CD4-positive, CD25-positive, alpha-beta regulatory T cell (primary cell): ENCODE data around the gene TMEM33. TPM values are rescaled to one million over a fixed set of nuclear protein-coding genes. Genes with fewer than 3 reads are reported as not detected.

Experiments used
- ATAC-seq, 2 donors: fragments of 150-1000 bp; cut with Tn5 transposase; one replicate each; pipeline ENCODE4 v1.10.0; 2021; ENCODE audit warnings: low read depth in 2 of 2, moderate number of reproducible peaks in 2 of 2, moderate library complexity in 1 of 2
- DNase-seq, 3 donors: peaks; one replicate each; pipeline versions ENCODE4 v3.0.0 to v3.0.0-alpha.2; 2012 to 2022; ENCODE audit warnings: mixed read lengths in 1 of 3
- H3K27ac ChIP-seq: one replicate; pipeline ENCODE4 v1.7.0; 2013; ENCODE audit warnings: mild to moderate bottlenecking, low read length; ENCODE audit not compliant: insufficient read depth, poor library complexity, severe bottlenecking
- H3K27me3 ChIP-seq: one replicate; pipeline ENCODE4 v1.7.0; 2013; ENCODE audit warnings: low read length; ENCODE audit not compliant: control insufficient read depth, insufficient read depth
- H3K36me3 ChIP-seq: one replicate; pipeline ENCODE4 v1.7.0; 2013; ENCODE audit warnings: mild to moderate bottlenecking, low read length, moderate library complexity; ENCODE audit not compliant: control insufficient read depth, insufficient read depth
- H3K4me1 ChIP-seq: 2 replicates; pipeline ENCODE4 v1.7.0; 2013; ENCODE audit warnings: mild to moderate bottlenecking, low read length; ENCODE audit not compliant: insufficient read depth, control insufficient read depth, poor library complexity, severe bottlenecking
- H3K4me3 ChIP-seq: one replicate; pipeline ENCODE4 v1.7.0; 2013; ENCODE audit warnings: low read depth, mild to moderate bottlenecking, low read length, moderate library complexity
- H3K9me3 ChIP-seq, 2 experiments: 1 replicate in 1 of 2; 2 replicates in 1 of 2; pipeline ENCODE4 v1.7.0; 2013; ENCODE audit warnings: low read length in 2 of 2, mild to moderate bottlenecking in 1 of 2, moderate library complexity in 1 of 2; ENCODE audit not compliant: control insufficient read depth in 2 of 2
- H3K27ac Mint-ChIP-seq, 3 donors: one replicate each; pipeline ENCODE4 v1.8.0; 2020 to 2022; ENCODE audit warnings: mild to moderate bottlenecking in 3 of 3, mixed read lengths in 3 of 3, moderate library complexity in 2 of 3
- H3K27me3 Mint-ChIP-seq: one replicate; pipeline ENCODE4 v1.8.0; 2022; ENCODE audit warnings: mild to moderate bottlenecking, mixed read lengths
- H3K36me3 Mint-ChIP-seq: one replicate; pipeline ENCODE4 v1.8.0; 2020; ENCODE audit warnings: mixed read lengths
- H3K4me1 Mint-ChIP-seq, 4 donors: one replicate each; pipeline ENCODE4 v1.8.0; 2020 to 2022; ENCODE audit warnings: mixed read lengths in 4 of 4, mild to moderate bottlenecking in 1 of 4
- H3K4me3 Mint-ChIP-seq, 4 donors: one replicate each; pipeline ENCODE4 v1.8.0; 2020 to 2022; ENCODE audit warnings: mild to moderate bottlenecking in 4 of 4, mixed read lengths in 4 of 4, moderate library complexity in 3 of 4
- H3K9me3 Mint-ChIP-seq, 7 donors: one replicate each; pipeline ENCODE4 v1.8.0; 2020 to 2022; ENCODE audit warnings: mixed read lengths in 7 of 7, mild to moderate bottlenecking in 3 of 7, moderate library complexity in 2 of 7
- polyA plus RNA-seq, 4 donors: library from polyadenylated mRNA; unstranded; fragments of 300-500 nt; fragmentation: Illumina TruSeq; gene quantifications; one replicate each; pipeline ENCODE4 v1.2.3, GENCODE V29; 2021
- total RNA-seq: library from RNA; stranded (reverse); gene quantifications from one replicate; pipeline ENCODE4 v1.2.3, GENCODE V29; 2022

The TMEM33 gene
- total and polyA plus RNA-seq, 5 donors from 2014 or later = 20.7 to 37.7 (median 30.1) TPM

DNA sequence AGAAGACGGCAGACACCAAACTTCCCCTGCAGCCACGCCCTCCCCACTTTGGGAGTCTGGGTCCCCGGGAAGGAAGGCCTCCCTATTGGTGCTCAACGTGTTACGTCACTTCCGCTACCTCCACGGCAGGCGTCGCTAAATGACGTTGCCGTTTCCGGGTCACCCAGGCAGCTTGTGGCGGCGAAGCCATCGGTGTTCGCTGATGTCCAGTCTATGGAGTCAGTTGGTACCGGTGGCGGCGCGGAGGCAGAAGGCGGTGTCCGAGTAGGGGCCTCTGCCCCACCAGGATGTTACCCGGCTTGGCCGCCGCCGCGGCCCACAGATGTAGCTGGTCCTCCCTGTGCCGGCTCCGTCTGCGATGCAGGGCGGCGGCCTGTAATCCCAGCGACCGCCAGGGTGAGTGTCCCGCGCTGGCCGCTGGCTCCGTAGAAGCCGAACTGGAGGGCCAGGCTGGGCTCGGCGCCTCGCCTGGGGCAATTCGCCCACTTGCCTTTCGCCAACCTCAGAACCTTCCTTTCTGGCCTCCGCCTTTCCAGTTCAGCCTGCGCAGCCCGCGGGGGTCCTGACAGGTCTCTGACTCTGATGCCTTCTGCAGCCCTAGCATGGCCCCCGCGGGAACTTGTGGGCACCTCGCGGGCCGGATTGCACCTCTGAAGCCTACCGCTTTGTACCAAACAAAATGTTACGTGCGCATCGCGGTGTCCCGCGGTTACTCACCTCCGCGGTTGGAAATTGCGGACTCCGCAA is 55.3 kb downstream of the TMEM33 start, which contains the start of gene SLC30A9:
TSS of gene SLC30A9 (plus strand) at position 166 of the 747 bp plus-strand sequence. CDS start at position 288, 122 bp downstream.
- peak within 1 kb of the TSS; percentile 82 for H3K27ac ChIP-seq
- peak within 1 kb of the TSS; percentile 94 to 100 (median 99) for H3K27ac Mint-ChIP-seq
- H3K4me1 ChIP-seq = peaks cover 16% of the 10 kb centered on the region
- H3K9me3 Mint-ChIP-seq = no peaks in the 10 kb centered on the region
- peaks cover 14 to 39% (median 25%) of the 10 kb centered on the region in 4 donors for H3K4me1 Mint-ChIP-seq
- DNase-seq = peak; percentile 94 to 97 (median 94)
- peak within 1 kb of the TSS; percentile 93 for H3K4me3 ChIP-seq
- H3K27me3 ChIP-seq = no peaks in the 10 kb centered on the region
- H3K36me3 Mint-ChIP-seq = peaks cover 3% of the 10 kb centered on the region
- no peaks in the 10 kb centered on the region for H3K9me3 ChIP-seq
- no peaks in the 10 kb centered on the region for H3K36me3 ChIP-seq
- H3K27me3 Mint-ChIP-seq = no peaks in the 10 kb centered on the region
- ATAC-seq = peak; percentile 95 to 96
- H3K4me3 Mint-ChIP-seq = peak within 1 kb of the TSS; percentile 94 to 99 (median 98)

- no peak for DNase-seq
- Mint-ChIP-seq H3K9me3 (no peaks in the 10 kb centered on the region), H3K36me3 (peaks cover 3% of the 10 kb centered on the region), H3K27ac (peak overlapping the region in 1 of 3 donors; percentile 99), H3K27me3 (no peaks in the 10 kb centered on the region), H3K4me3 (peak overlapping the region; percentile 94 to 99 (median 98)), H3K4me1 (peaks cover 16 to 40% (median 30%) of the 10 kb centered on the region in 4 donors)
- H3K4me1 ChIP-seq = peaks cover 16% of the 10 kb centered on the region
- no peak overlapping the region for H3K27ac ChIP-seq
- ATAC-seq = no peak
- H3K9me3 ChIP-seq = no peaks in the 10 kb centered on the region
- H3K36me3 ChIP-seq = no peaks in the 10 kb centered on the region
- H3K4me3 ChIP-seq = peak overlapping the region; percentile 93
- H3K27me3 ChIP-seq = no peaks in the 10 kb centered on the region
Observed at GRCh38 chr4:41991916-41992767, 56.9 kb downstream of the TMEM33 start.

- no peaks in the 10 kb centered on the region for H3K27me3 ChIP-seq
- Mint-ChIP-seq H3K9me3 (no peaks in the 10 kb centered on the region), H3K27me3 (no peaks in the 10 kb centered on the region), H3K4me3 (peak overlapping the region in 2 of 4 donors; percentile 84 to 86), H3K4me1 (peaks cover 17 to 48% (median 37%) of the 10 kb centered on the region in 4 donors), H3K36me3 (peaks cover 7% of the 10 kb centered on the region), H3K27ac (no peak overlapping the region)
- H3K36me3 ChIP-seq = no peaks in the 10 kb centered on the region
- H3K9me3 ChIP-seq = no peaks in the 10 kb centered on the region
- H3K27ac ChIP-seq = no peak overlapping the region
- ATAC-seq (no peak), DNase-seq (no peak)
- no peak overlapping the region for H3K4me3 ChIP-seq
- peaks cover 16% of the 10 kb centered on the region for H3K4me1 ChIP-seq
Observed at GRCh38 chr4:41992967-41993857, 58.0 kb downstream of the TMEM33 start.

DNA sequence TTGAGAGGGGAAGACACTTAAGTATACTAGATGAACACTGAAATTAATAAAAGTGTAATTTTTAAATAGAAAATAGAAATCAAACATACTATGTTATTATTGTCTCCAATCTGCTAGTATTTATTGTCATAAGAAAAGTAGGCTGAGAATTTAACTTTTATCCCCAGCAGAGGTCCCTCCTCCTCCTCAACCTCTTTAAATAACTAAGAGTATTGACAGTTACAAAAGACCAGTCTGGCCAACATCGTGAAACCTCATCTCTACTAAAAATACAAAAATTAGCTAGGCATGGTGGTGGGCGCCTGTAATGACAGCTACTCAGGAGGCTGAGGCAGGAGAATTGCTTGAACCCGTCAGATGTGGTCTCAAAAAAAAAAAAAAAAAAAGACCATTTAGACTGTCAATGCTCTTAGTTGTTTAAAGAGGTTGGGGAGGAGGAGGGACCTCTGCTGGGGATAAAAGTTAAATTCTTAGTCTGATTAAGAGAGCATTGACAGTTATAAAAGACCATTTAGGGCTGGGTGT is 59.3 kb downstream of the TMEM33 start:
- peak overlapping the region in 1 of 4 donors; percentile 43 for H3K4me3 Mint-ChIP-seq
- no peaks in the 10 kb centered on the region for H3K27me3 Mint-ChIP-seq
- peak overlapping the region in 2 of 3 donors; percentile 0 to 69 for H3K27ac Mint-ChIP-seq

GRCh38 chr4:41998019-41998418 is 62.8 kb downstream of the TMEM33 start:
- ATAC-seq (no peak), DNase-seq (no peak)
- Mint-ChIP-seq H3K4me3 (peak overlapping the region in 1 of 4 donors; percentile 38), H3K9me3 (no peaks in the 10 kb centered on the region), H3K27me3 (no peaks in the 10 kb centered on the region), H3K36me3 (peaks cover 13% of the 10 kb centered on the region), H3K4me1 (peaks cover 24 to 39% (median 36%) of the 10 kb centered on the region in 4 donors), H3K27ac (no peak overlapping the region)
- no peaks in the 10 kb centered on the region for H3K27me3 ChIP-seq
- H3K27ac ChIP-seq = no peak overlapping the region
- no peak overlapping the region for H3K4me3 ChIP-seq
- no peaks in the 10 kb centered on the region for H3K4me1 ChIP-seq
- H3K9me3 ChIP-seq = no peaks in the 10 kb centered on the region
- H3K36me3 ChIP-seq = no peaks in the 10 kb centered on the region

More for the DNA sequence above, 59.3 kb downstream of the TMEM33 start:
- H3K27me3 ChIP-seq = no peaks in the 10 kb centered on the region
- H3K36me3 ChIP-seq = no peaks in the 10 kb centered on the region
- no peak overlapping the region for H3K27ac ChIP-seq
- H3K4me1 ChIP-seq = peaks cover 16% of the 10 kb centered on the region
- Mint-ChIP-seq H3K36me3 (peaks cover 7% of the 10 kb centered on the region), H3K9me3 (no peaks in the 10 kb centered on the region), H3K4me1 (peaks cover 23 to 57% (median 36%) of the 10 kb centered on the region in 4 donors)
- DNase-seq = no peak
- no peak overlapping the region for H3K4me3 ChIP-seq
- no peaks in the 10 kb centered on the region for H3K9me3 ChIP-seq
- no peak for ATAC-seq

DNA sequence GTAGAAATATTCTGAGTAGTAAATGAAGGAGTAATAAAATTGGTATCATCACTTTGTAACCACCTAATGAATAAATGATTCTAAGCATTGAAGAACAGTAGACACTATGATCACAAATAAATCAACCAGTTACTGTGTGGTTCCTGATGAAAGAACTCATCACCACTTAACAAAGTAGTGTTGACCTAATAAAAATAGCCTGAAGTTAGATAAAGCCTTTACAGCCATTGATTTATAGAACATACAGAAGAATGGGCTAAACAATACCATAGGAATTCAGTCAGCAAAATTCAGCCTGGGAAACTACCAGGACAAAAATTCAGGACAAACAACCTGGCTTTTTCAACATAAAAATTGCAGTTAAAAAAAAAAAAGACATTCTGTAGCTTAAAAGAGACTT is 64.1 kb downstream of the TMEM33 start:
- H3K4me1 ChIP-seq = no peaks in the 10 kb centered on the region
- H3K4me3 Mint-ChIP-seq = no peak overlapping the region
- H3K27me3 ChIP-seq = no peaks in the 10 kb centered on the region
- peaks cover 32 to 51% (median 46%) of the 10 kb centered on the region in 4 donors for H3K4me1 Mint-ChIP-seq
- H3K36me3 ChIP-seq = peaks cover 3% of the 10 kb centered on the region
- H3K27ac ChIP-seq = no peak overlapping the region
- peaks cover 25% of the 10 kb centered on the region for H3K36me3 Mint-ChIP-seq
- ATAC-seq (no peak), DNase-seq (no peak)
- no peaks in the 10 kb centered on the region for H3K27me3 Mint-ChIP-seq
- no peaks in the 10 kb centered on the region for H3K9me3 ChIP-seq
- H3K4me3 ChIP-seq = no peak overlapping the region
- no peak overlapping the region for H3K27ac Mint-ChIP-seq
- peaks cover 0 to 1% (median 0%) of the 10 kb centered on the region in 7 donors for H3K9me3 Mint-ChIP-seq
